ENCODE measurements around the gene NAV2. TPM values are rescaled to one million over a fixed set of nuclear protein-coding genes. Genes with fewer than 3 reads are reported as not detected.

Gene NAV2
- polyA plus RNA-seq, 3 donors: not detected

- Histone ChIP-seq H3K4me1 (ENCODE audit: control insufficient read depth in 1 of 2, insufficient read depth in 2 of 2, low read length in 2 of 2) (no peaks in the 10 kb centered on the region), H2AFZ (ENCODE audit: insufficient read depth, low read depth, low read length, poor library complexity, severe bottlenecking) (no peak overlapping the region), H3K9me3 (replicated peaks in 1 of 2; ENCODE audit: control insufficient read depth in 1 of 2, insufficient read depth in 1 of 2, low read length in 2 of 2) (peaks cover 0 to 6% of the 10 kb centered on the region in 2 donors), H3K4me3 (replicated peaks in 1 of 3; ENCODE audit: low read depth in 2 of 3, low read length in 3 of 3) (no peak overlapping the region), H3K79me2 (ENCODE audit: insufficient read depth, low read length) (no peaks in the 10 kb centered on the region), H3K9ac (ENCODE audit: insufficient read depth, low read length, poor library complexity, severe bottlenecking) (no peak overlapping the region), H3K4me2 (replicated peaks; ENCODE audit: extremely low read depth, low read length, poor library complexity, severe bottlenecking) (no peak overlapping the region), H4K20me1 (ENCODE audit: insufficient read depth, low read length) (no peaks in the 10 kb centered on the region), H3K36me3 (replicated peaks in 1 of 2; ENCODE audit: control insufficient read depth in 1 of 2, insufficient read depth in 2 of 2, low read length in 2 of 2) (no peaks in the 10 kb centered on the region), H3K27me3 (ENCODE audit: control insufficient read depth in 2 of 2, insufficient read depth in 2 of 2, low read length in 2 of 2) (peaks cover 51 to 59% of the 10 kb centered on the region in 2 donors), H3K27ac (ENCODE audit: low read depth in 1 of 2, low read length in 2 of 2) (no peak overlapping the region)
- Mint-ChIP-seq H3K4me1 (no peaks in the 10 kb centered on the region), H3K4me3 (no peak overlapping the region), H3K9me3 (peaks cover 0 to 16% (median 5%) of the 10 kb centered on the region in 7 donors), H3K36me3 (no peaks in the 10 kb centered on the region), H3K27ac (no peak overlapping the region), H3K27me3 (ENCODE audit: low read depth in 3 of 3) (peaks cover 43 to 63% (median 48%) of the 10 kb centered on the region in 3 donors)
- no peak for TF ChIP-seq CTCF (IDR thresholded peaks at IDR 0.05)
- under 1% methylated on average over 30 of the region's 48 CpGs for WGBS (ENCODE audit: insufficient coverage)
- intact Hi-C loops (cut with micrococcal nuclease): no loop called here
- no peak for DNase-seq
Measured at GRCh38 chr11:19777039-19777376, 64.4 kb downstream of the NAV2 start.

GRCh38 chr11:19777377-19778102 lies 64.9 kb downstream of the NAV2 start:
- H3K4me1 ChIP-seq (ENCODE audit: control insufficient read depth in 1 of 2, insufficient read depth in 2 of 2, low read length in 2 of 2): no peaks in the 10 kb centered on the region
- no peak overlapping the region for H3K9ac ChIP-seq (ENCODE audit: insufficient read depth, low read length, poor library complexity, severe bottlenecking)
- DNase-seq: no peak
- no peaks in the 10 kb centered on the region for H3K36me3 ChIP-seq (replicated peaks in 1 of 2; ENCODE audit: control insufficient read depth in 1 of 2, insufficient read depth in 2 of 2, low read length in 2 of 2)
- no peaks in the 10 kb centered on the region for H3K79me2 ChIP-seq (ENCODE audit: insufficient read depth, low read length)
- intact Hi-C loops (cut with micrococcal nuclease): no loop called here
- H3K4me2 ChIP-seq (replicated peaks; ENCODE audit: extremely low read depth, low read length, poor library complexity, severe bottlenecking): no peak overlapping the region
- H3K4me3 Mint-ChIP-seq: peak overlapping the region; percentile 35 to 72
- 6% methylated on average over 11 of the region's 29 CpGs for WGBS (ENCODE audit: insufficient coverage)
- TF ChIP-seq CTCF (IDR thresholded peaks at IDR 0.05): no peak
- H3K4me3 ChIP-seq (replicated peaks in 1 of 3; ENCODE audit: low read depth in 2 of 3, low read length in 3 of 3): no peak overlapping the region
- H2AFZ ChIP-seq (ENCODE audit: insufficient read depth, low read depth, low read length, poor library complexity, severe bottlenecking): no peak overlapping the region
- H3K27me3 ChIP-seq (ENCODE audit: control insufficient read depth in 2 of 2, insufficient read depth in 2 of 2, low read length in 2 of 2): peaks cover 51 to 59% of the 10 kb centered on the region in 2 donors
- peaks cover 0 to 16% (median 5%) of the 10 kb centered on the region in 7 donors for H3K9me3 Mint-ChIP-seq
- no peaks in the 10 kb centered on the region for H3K36me3 Mint-ChIP-seq
- H3K27ac Mint-ChIP-seq: no peak overlapping the region
- peaks cover 43 to 63% (median 48%) of the 10 kb centered on the region in 3 donors for H3K27me3 Mint-ChIP-seq (ENCODE audit: low read depth in 3 of 3)
- peaks cover 0 to 6% of the 10 kb centered on the region in 2 donors for H3K9me3 ChIP-seq (replicated peaks in 1 of 2; ENCODE audit: control insufficient read depth in 1 of 2, insufficient read depth in 1 of 2, low read length in 2 of 2)
- no peak overlapping the region for H3K27ac ChIP-seq (ENCODE audit: low read depth in 1 of 2, low read length in 2 of 2)
- H3K4me1 Mint-ChIP-seq: no peaks in the 10 kb centered on the region
- H4K20me1 ChIP-seq (ENCODE audit: insufficient read depth, low read length): no peaks in the 10 kb centered on the region

Data from CD14-positive monocyte (primary cell).